Esophagus mucosa (tissue), 1 donor: ENCODE results near the gene MTHFD1L. TPM values are rescaled to one million over a fixed set of nuclear protein-coding genes. Genes with fewer than 3 reads are reported as not detected.
"Not testable (repeated sequence)": the region's sequence is repeated elsewhere in the genome, so short reads cannot be mapped to it uniquely, and the experiment has no call there.

Experiments
- ATAC-seq: fragments of 200-7000 bp; cut with Tn5 transposase; one replicate; pipeline ENCODE4 v1.9.1; 2020
- total RNA-seq: library from RNA; stranded (reverse); gene quantifications from one replicate; pipeline ENCODE4 v1.2.4, GENCODE V29; 2023
- donor health status: DM: yes; HTN: yes; CAD: no.

MTHFD1L gene
- total RNA-seq, 1 donor from 2014 or later = 20.3 TPM

DNA sequence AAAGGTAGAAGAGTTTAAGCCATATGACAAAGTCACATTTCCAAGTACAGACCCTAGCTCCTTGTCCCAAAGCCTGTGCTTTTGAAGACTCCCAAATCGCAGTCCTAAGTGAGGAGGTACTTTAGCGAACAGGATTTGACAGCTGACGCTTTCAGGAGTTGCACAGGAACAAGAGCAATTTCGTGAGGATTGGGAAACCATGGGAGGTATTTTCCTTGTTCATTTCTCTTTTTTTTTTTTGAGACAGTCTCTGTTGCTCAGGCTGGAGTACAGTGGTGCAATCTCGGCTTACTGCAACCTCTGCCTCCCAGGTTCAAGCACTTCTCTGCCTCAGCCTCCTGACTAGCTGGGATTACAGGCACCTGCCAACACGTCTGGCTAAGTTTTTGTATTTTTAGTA is 150.6 kb downstream of the MTHFD1L start:
- no peak for ATAC-seq

GRCh38 chr6:151018046-151018445 is 152.5 kb downstream of the MTHFD1L start:
- ATAC-seq = no peak

- no peak for ATAC-seq
Observed at GRCh38 chr6:151018911-151019782, 153.6 kb downstream of the MTHFD1L start.

DNA sequence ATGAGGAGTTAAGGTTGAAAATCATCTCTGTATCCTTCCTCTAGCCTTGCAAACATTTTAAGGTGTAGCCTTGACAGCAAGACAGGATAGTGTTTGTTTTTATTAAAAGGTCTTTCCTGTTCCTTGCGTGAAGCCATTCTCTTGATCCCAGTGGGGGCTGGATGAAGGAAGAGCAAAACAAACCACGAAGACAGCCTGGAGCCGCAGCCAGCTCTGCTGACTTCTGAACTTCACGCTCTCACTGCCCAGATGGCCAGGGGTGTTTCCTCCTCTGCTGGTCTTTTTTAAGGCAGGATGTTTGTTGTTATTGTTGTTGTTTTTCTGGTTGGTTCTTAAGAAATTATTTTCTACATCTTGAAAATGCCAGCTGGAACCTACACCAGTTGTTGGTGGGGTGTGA is 156.4 kb downstream of the MTHFD1L start:
- no peak for ATAC-seq

- ATAC-seq = no peak
Observed at GRCh38 chr6:151022492-151022891, 157.0 kb downstream of the MTHFD1L start.

- no peak for ATAC-seq
Observed at GRCh38 chr6:151023342-151023741, 157.8 kb downstream of the MTHFD1L start.

- ATAC-seq = no peak
Observed at GRCh38 chr6:151024597-151024996, 159.1 kb downstream of the MTHFD1L start.

DNA sequence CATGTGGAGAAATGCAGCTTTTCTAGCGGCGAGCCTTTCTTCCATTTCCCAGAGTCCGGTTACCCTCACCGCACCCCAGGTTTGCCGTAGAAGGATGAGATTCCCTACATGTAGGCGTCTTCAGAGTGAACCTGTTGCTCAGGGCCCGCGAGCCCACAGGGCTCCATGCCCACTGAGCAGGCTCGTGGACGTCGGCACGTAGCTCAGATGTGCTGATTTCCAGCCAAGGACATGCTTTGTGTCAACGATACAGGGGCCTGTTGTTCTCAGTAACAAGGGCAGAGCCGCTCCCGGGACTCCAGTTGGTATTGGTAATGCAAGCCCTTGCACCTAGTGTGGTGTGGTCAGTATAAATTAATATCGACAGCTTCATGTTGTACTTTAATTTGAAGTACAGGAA is 159.6 kb downstream of the MTHFD1L start:
- no peak for ATAC-seq

DNA sequence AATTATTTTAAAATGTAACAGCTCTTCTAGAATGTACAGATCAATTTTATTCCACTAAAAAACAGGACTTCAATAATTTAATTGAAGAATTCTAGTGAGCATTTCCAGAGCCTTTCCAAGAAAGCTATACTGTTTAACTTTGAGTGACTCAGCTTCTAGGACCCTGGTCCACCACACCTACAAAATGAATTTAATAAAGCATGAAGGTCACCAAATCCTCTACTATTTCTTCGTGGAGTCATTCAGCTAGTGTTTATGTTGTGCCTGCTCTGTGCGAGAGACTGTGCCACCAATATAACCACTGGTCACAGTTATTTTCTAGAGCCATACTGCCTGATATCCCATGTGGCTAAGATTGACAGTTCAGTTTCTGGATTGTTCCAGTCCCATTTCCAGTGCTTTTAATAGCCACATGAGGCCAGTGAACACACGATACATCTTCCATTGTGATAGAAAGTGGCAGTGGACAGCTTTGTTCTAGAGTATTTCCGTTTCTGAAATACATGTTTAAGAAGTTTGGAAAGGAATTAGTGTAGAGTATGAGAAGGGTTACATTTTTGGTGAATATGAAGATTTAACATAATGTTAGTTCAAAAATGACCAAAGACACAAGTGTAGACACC is 160.7 kb downstream of the MTHFD1L start:
- no peak for ATAC-seq

DNA sequence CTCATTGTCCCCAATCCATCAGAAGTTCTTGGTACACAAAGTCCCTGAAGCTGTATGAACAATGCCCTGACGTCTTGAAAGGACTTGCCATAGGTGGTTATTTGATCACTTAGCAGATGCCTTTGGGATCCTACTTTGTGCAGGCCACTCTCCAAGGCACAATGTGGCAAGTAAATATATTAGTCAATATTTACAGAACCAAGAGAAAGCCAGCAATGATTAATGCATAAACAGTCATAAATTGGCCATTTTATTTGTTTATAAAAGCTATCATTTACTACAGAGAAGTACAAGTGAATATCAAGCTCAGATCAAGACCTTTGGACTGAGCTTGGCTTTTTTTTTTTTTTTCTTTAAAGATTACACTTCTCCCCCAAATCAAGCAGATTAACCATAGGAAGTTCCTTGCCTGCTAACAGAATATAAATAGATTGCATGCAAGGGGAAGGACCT is 161.8 kb downstream of the MTHFD1L start:
- ATAC-seq = no peak

DNA sequence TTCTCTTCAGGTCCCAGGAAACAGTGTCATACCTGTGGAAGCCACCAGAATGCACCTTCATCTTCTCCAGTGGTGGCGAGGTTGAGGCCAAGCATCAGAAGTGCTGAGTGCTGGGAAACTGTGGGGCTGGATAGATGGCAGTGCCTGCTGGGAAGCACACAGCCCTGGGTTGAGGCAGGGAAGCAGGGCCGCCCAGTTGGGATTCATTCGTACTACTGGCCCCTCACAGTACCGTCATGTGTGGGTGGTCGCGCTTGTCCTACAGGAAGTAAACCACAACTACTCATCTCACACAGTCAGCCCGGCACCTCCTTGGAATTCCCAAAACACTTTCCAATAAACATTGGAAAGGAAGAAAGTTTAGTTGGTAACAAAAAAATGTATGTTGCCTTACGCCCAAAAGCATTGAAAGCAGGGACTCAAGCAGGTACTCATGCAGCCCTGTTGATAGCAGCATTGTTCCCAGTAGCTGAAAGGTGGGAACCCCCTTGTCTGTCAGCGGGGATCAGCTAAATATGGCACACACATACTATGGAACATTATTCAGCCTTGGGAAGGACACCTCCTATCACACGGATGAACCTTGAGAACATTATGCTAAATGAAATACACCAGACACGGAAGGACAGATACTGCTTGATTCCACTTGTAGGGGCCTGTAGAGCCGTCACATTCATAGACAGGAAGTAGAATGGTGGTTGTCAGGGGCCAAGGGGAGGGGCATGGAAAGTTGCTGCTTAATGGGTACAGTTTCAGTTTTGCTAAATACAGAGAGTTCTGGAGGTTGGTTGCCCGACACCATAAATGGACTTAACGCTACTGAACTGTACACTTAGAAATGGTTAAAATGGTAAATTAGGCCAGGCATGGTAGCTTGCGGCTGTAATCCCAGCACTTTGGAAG is 162.7 kb downstream of the MTHFD1L start:
- ATAC-seq = no peak

DNA sequence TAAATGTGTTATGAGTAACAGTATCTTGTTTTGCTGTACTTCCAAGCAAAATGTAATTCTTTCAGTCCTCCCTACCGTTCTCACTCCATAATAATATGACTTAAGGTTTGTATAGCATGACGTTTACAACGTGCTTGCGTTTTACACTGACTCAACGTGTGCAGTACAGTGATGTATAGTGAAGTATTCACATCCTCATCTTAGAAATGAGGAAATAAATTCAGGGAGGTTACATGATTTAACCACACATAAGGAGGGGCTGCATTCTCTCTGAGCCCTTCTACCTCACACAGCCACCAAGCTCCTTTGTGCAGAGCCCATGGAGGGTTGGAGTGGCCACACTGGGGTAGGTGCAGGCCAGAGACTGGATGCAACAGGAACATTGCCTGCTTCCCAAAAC is 164.5 kb downstream of the MTHFD1L start:
- ATAC-seq = peak; percentile 49

DNA sequence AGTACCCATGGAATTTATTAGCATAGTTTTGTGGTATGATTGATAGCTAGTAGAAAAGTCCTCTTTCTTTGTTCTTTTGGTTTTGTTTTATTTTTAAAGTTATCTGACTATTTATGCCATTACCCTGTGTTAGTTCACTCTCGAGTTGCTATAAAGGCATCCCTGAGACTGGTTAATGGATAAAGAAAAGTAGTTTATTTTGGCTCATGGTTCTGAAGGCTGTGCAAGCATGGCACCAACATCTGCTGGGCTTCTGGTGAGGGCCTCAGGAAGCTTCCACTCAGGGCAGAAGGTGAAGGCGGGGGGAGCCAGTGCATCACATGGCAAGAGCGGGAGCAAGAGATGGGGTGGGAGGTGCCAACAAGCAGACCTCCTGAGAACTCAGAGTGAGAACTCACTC is 166.5 kb downstream of the MTHFD1L start:
- no peak for ATAC-seq

GRCh38 chr6:151034825-151035781 is 169.6 kb downstream of the MTHFD1L start:
- ATAC-seq = no peak

GRCh38 chr6:151036211-151036721 is 170.8 kb downstream of the MTHFD1L start:
- ATAC-seq = not testable (repeated sequence)

- no peak for ATAC-seq
Observed at GRCh38 chr6:151036869-151037680, 171.6 kb downstream of the MTHFD1L start.

GRCh38 chr6:151038616-151039015 is 173.1 kb downstream of the MTHFD1L start:
- no peak for ATAC-seq

GRCh38 chr6:151040888-151041521 is 175.5 kb downstream of the MTHFD1L start:
- peak; percentile 69 for ATAC-seq

GRCh38 chr6:151041686-151042085 is 176.2 kb downstream of the MTHFD1L start:
- ATAC-seq = no peak

DNA sequence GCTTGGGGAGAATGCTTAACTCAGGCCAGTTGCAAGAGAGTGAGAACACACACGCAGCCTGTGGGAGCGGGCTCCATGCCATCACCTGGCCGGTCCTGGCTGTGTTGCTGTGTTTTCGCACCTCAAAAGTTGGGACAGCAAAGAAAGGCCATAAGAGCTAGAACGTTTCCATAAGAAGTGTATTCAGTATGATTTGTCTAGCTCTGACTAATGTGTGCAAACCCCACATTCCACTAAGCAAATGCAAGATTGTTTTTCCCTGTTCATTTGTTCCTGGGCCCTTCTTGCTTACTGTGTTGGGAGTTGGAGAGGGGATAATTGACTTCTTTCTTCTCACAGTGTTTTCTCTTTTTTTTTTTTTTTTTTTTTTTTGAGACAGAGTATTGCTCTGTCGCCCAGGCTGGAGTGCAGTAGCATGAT is 177.4 kb downstream of the MTHFD1L start:
- not testable (repeated sequence) for ATAC-seq
